ENCODE data around the gene ABCD1. TPM values are rescaled to one million over a fixed set of nuclear protein-coding genes. Genes with fewer than 3 reads are reported as not detected.

ABCD1 gene
- total and polyA plus RNA-seq, 8 donors, result 2.4 to 22.3 (median 5.0) TPM

DNA sequence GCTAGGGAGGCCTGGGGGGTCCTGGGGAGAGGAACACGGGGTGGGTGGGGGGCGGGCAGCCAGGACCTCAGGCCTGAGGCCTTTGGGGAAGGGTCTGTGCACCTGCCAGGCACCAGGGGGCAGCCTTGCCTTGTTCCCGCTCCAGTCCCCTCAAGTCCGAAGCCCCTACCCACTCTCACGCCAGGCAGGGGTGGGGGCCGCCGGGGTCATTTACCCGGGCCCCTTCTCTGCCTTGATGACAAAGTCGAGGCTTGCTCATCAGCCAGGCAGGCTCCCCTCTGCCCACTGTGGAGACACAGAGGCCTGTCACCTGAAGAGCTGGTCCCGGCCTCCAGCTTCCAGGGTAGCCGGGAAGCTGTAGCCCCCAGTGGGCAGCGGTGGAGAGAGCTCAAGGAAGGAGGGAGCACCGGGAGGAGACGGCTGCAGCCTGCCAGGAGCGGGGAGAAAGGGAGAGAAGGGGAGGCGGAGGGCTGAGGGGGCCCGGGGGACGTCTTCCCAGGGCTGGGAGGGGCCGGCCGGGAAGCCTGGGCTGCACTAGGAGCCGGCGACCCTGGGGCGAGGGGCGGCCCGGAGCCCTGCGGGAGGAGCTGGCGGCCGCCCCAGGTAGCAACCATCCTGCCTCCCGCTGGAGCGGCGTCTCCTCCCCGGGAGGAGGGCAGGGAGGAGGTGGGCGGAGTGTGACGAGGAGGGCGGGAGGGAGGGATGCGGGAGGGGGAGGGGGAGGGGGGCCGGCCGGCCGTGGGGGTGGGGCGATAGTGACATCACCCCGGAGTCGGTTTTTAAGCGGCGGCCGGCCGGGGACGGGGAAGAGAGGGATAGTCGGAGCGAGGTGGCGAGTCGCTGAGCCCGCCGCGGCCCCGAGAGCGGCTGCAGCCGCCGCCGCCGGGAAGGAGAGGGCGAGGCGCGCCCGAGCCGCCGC, 37.3 kb upstream of the ABCD1 start, which contains the start of gene SLC6A8:
SLC6A8 (plus strand) TSS at position 806 of the 919 bp plus-strand sequence. CDS start 649 bp downstream, outside the sequence.
- Histone ChIP-seq H3K4me1 (peaks cover 0 to 24% (median 20%) of the 10 kb centered on the region in 4 donors), H3K4me3 (peak within 1 kb of the TSS; percentile 45 to 50 (median 45)), H3K9me3 (peaks cover 0 to 14% (median 4%) of the 10 kb centered on the region in 4 donors), H3K27me3 (peaks cover 8 to 21% (median 20%) of the 10 kb centered on the region in 3 donors), H3K36me3 (no peaks in the 10 kb centered on the region), H3K27ac (peak within 1 kb of the TSS in 3 of 5 donors; percentile 49 to 82 (median 74))
- TF ChIP-seq, protein P1, sequence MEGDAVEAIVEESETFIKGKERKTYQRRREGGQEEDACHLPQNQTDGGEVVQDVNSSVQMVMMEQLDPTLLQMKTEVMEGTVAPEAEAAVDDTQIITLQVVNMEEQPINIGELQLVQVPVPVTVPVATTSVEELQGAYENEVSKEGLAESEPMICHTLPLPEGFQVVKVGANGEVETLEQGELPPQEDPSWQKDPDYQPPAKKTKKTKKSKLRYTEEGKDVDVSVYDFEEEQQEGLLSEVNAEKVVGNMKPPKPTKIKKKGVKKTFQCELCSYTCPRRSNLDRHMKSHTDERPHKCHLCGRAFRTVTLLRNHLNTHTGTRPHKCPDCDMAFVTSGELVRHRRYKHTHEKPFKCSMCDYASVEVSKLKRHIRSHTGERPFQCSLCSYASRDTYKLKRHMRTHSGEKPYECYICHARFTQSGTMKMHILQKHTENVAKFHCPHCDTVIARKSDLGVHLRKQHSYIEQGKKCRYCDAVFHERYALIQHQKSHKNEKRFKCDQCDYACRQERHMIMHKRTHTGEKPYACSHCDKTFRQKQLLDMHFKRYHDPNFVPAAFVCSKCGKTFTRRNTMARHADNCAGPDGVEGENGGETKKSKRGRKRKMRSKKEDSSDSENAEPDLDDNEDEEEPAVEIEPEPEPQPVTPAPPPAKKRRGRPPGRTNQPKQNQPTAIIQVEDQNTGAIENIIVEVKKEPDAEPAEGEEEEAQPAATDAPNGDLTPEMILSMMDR (IDR thresholded peaks at IDR 0.05), result peak in 2 of 7 experiments; percentile 14 to 37
- TF ChIP-seq POLR2A (IDR thresholded peaks at IDR 0.05), result no peak
- peak in 2 of 3 donors; percentile 22 to 51 for TF ChIP-seq POLR2AphosphoS5 (IDR thresholded peaks at IDR 0.05)
- no peak for TF ChIP-seq EP300 (IDR thresholded peaks at IDR 0.05)
- DNase-seq, result peak; percentile 74 to 83
- intact Hi-C loops (cut with DNase I; ENCODE audit: low total_unique reads), result no loop called here
- WGBS, 5 donors, result 1 to 41% (median 12%) methylated on average over 7 to 41 of the region's 66 CpGs

DNA sequence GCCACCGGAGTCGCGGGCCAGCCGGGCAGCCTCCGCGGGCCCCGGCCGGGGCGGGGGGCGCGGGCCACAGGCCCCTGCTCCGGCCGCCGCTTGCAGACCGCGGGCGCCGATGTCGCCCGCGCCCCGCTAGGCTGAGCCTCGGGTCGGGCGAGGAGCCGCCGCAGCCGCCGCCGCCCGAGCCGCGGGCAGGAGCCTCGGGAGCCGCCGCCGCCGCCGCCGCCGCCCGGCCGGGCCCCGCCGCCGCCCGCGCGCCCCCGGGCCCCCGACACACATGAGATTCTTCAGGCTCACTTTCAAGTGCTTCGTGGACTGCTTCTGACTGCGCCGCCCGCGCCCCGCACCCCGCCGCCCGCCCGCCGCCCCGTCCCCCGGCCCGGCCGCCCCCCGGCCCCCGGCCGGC, 36.6 kb upstream of the ABCD1 start:
- Histone ChIP-seq H3K4me3 (no peak overlapping the region), H3K27ac (peak overlapping the region in 1 of 5 donors; percentile 64), H3K4me1 (peaks cover 0 to 25% (median 20%) of the 10 kb centered on the region in 4 donors), H3K9me3 (peaks cover 0 to 11% (median 4%) of the 10 kb centered on the region in 4 donors), H3K36me3 (no peaks in the 10 kb centered on the region), H3K27me3 (peaks cover 8 to 21% (median 20%) of the 10 kb centered on the region in 3 donors)
- TF ChIP-seq POLR2A (IDR thresholded peaks at IDR 0.05), result no peak
- no peak for TF ChIP-seq POLR2AphosphoS5 (IDR thresholded peaks at IDR 0.05)
- TF ChIP-seq EP300 (IDR thresholded peaks at IDR 0.05), result no peak
- intact Hi-C loops (cut with DNase I; ENCODE audit: low total_unique reads), result no loop called here
- WGBS, 5 donors, result 2 to 54% (median 35%) methylated on average over 4 to 29 of the region's 69 CpGs; no CpG with 5 or more reads in 2 of the 5 donors
- no peak for DNase-seq

DNA sequence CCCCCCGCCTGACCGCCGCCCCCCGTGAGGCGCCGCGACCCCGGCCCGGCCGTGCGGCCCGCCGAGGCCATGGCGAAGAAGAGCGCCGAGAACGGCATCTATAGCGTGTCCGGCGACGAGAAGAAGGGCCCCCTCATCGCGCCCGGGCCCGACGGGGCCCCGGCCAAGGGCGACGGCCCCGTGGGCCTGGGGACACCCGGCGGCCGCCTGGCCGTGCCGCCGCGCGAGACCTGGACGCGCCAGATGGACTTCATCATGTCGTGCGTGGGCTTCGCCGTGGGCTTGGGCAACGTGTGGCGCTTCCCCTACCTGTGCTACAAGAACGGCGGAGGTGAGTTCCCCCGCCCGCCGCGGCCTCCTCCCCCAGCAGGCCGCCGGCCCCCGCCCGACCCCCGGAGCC, 36.1 kb upstream of the ABCD1 start:
- DNase-seq, result no peak
- peak overlapping the region in 2 of 5 donors; percentile 74 to 82 for H3K27ac ChIP-seq
- H3K4me1 ChIP-seq, result peaks cover 0 to 28% (median 20%) of the 10 kb centered on the region in 4 donors
- TF ChIP-seq POLR2A (IDR thresholded peaks at IDR 0.05) (no peak), POLR2AphosphoS5 (IDR thresholded peaks at IDR 0.05) (no peak), EP300 (IDR thresholded peaks at IDR 0.05) (no peak)
- TF ChIP-seq, protein P1 (IDR thresholded peaks at IDR 0.05), result no peak
- peaks cover 0 to 7% (median 2%) of the 10 kb centered on the region in 4 donors for H3K9me3 ChIP-seq
- WGBS, 5 donors, result 1 to 46% (median 9%) methylated on average over 11 to 50 of the region's 57 CpGs; no CpG with 5 or more reads in 1 of the 5 donors
- H3K36me3 ChIP-seq, result peaks cover 0 to 3% (median 0%) of the 10 kb centered on the region in 4 donors
- H3K27me3 ChIP-seq, result peaks cover 8 to 21% (median 20%) of the 10 kb centered on the region in 3 donors
- peak overlapping the region; percentile 42 to 50 (median 45) for H3K4me3 ChIP-seq
- intact Hi-C loops (cut with DNase I; ENCODE audit: low total_unique reads), result no loop called here

DNA sequence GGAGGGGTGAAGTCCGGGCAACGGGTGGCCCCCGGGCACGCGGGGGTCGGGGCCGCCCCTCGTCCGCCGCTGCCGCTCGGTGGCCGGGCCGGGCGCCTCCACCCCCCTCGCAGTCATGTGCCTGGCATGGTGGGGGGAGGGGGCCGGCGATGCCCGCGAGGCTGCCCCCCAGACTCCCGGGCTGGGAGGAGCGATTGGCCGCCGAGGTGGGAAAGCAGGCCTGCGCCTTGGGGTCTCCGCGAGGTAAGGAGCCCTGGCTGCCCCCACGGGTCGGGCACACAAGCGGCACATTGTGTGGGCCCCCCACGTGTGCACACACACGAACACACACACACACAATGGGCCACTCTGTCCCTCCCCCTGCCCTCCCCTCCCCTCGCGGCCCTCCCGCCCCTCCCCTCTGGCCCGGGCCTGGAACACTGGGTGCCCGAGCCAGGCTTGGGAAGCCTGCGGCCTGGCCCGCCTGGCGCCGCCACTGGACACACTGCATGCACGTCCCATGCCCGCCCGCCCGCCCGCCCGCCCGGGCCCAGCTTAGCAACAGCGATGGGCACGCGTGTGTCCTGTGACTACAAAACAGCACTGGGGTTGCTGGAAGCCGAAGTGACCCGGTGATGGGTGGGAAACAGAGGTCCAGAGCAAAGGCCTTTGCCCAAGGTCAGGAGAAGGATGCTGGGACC, 35.6 kb upstream of the ABCD1 start:
- TF ChIP-seq EP300 (IDR thresholded peaks at IDR 0.05), result no peak
- TF ChIP-seq POLR2AphosphoS5 (IDR thresholded peaks at IDR 0.05), result no peak
- no peak for TF ChIP-seq POLR2A (IDR thresholded peaks at IDR 0.05)
- TF ChIP-seq, protein P1 (IDR thresholded peaks at IDR 0.05), result no peak
- peak overlapping the region in 2 of 5 donors; percentile 74 to 82 for H3K27ac ChIP-seq
- H3K4me3 ChIP-seq, result peak overlapping the region; percentile 42 to 50 (median 45)
- peaks cover 8 to 21% (median 20%) of the 10 kb centered on the region in 3 donors for H3K27me3 ChIP-seq
- peaks cover 0 to 28% (median 20%) of the 10 kb centered on the region in 4 donors for H3K4me1 ChIP-seq
- DNase-seq, result peak; percentile 53 to 57
- 0 to 47% (median 40%) methylated on average over 1 to 42 of the region's 53 CpGs for WGBS, 5 donors
- H3K36me3 ChIP-seq, result peaks cover 0 to 8% (median 0%) of the 10 kb centered on the region in 4 donors
- H3K9me3 ChIP-seq, result peaks cover 0 to 2% (median 0%) of the 10 kb centered on the region in 4 donors
- intact Hi-C loops (cut with DNase I; ENCODE audit: low total_unique reads), result no loop called here
